WTC11 (cell line): ENCODE data around the gene BAIAP2L1. TPM values are rescaled to one million over a fixed set of nuclear protein-coding genes. Genes with fewer than 3 reads are reported as not detected.
A peak's percentile ranks its signal among the peaks of the same experiment; 100 is the strongest.

Experiments used
- ARID4B ChIP-seq: sonication (generic); formaldehyde crosslinking; IDR thresholded peaks from 2 replicates; pipeline ENCODE4 v1.8.0; 2023; ENCODE audit warnings: missing genetic modification reagents, mild to moderate bottlenecking, borderline replicate concordance
- ATF3 ChIP-seq: sonication (generic); formaldehyde crosslinking; conservative IDR thresholded peaks from 2 replicates; pipeline ENCODE4 v1.8.1; 2022; ENCODE audit warnings: mild to moderate bottlenecking, missing genetic modification reagents
- CREM ChIP-seq: sonication (generic); formaldehyde crosslinking; IDR thresholded peaks from 2 replicates; pipeline ENCODE4 v1.8.1; 2022; ENCODE audit warnings: mild to moderate bottlenecking, missing genetic modification reagents, moderate library complexity
- E2F5 ChIP-seq: sonication (generic); formaldehyde crosslinking; IDR thresholded peaks from 2 replicates; pipeline ENCODE4 v1.8.1; 2022; ENCODE audit warnings: mild to moderate bottlenecking, moderate library complexity, missing genetic modification reagents
- ETV6 ChIP-seq: sonication (generic); formaldehyde crosslinking; IDR thresholded peaks from 2 replicates; pipeline ENCODE4 v1.8.1; 2022; ENCODE audit warnings: mild to moderate bottlenecking, missing genetic modification reagents
- FOXK1 ChIP-seq: sonication (generic); formaldehyde crosslinking; IDR thresholded peaks from 2 replicates; pipeline ENCODE4 v1.8.0; 2022; ENCODE audit warnings: mild to moderate bottlenecking, moderate library complexity, missing genetic modification reagents
- FOXP1 ChIP-seq: sonication (generic); formaldehyde crosslinking; IDR thresholded peaks from 2 replicates; pipeline ENCODE4 v1.8.0; 2022; ENCODE audit warnings: missing genetic modification reagents, mild to moderate bottlenecking, moderate library complexity, borderline replicate concordance
- FOXP4 ChIP-seq: sonication (generic); formaldehyde crosslinking; IDR thresholded peaks from 2 replicates; pipeline ENCODE4 v1.8.0; 2022; ENCODE audit warnings: mild to moderate bottlenecking, missing genetic modification reagents
- GABPB1 ChIP-seq: sonication (generic); formaldehyde crosslinking; IDR thresholded peaks from 2 replicates; pipeline ENCODE4 v1.8.1; 2023; ENCODE audit warnings: mild to moderate bottlenecking, missing genetic modification reagents
- HMGXB4 ChIP-seq: sonication (generic); formaldehyde crosslinking; IDR thresholded peaks from 2 replicates; pipeline ENCODE4 v1.8.1; 2023; ENCODE audit warnings: mild to moderate bottlenecking, moderate library complexity, missing genetic modification reagents
- JUN ChIP-seq: sonication (generic); formaldehyde crosslinking; IDR thresholded peaks from 2 replicates; pipeline ENCODE4 v1.8.0; 2023; ENCODE audit warnings: mild to moderate bottlenecking, missing genetic modification reagents
- MXD4 ChIP-seq: fragments of 250-450 bp; sonication (Bioruptor Pico); IDR thresholded peaks from 2 replicates; pipeline ENCODE4 v1.8.0; 2021; ENCODE audit warnings: mild to moderate bottlenecking, moderate library complexity, borderline replicate concordance
- MYBL2 ChIP-seq: sonication (generic); formaldehyde crosslinking; IDR thresholded peaks from 2 replicates; pipeline ENCODE4 v1.8.1; 2023; ENCODE audit warnings: mild to moderate bottlenecking, moderate library complexity, missing genetic modification reagents
- NFYB ChIP-seq: sonication (generic); formaldehyde crosslinking; conservative IDR thresholded peaks from 2 replicates; pipeline ENCODE4 v1.8.0; 2022; ENCODE audit warnings: low read depth, missing genetic modification reagents
- OVOL2 ChIP-seq: fragments of 250-450 bp; sonication (Bioruptor Pico); IDR thresholded peaks from 2 replicates; pipeline ENCODE4 v1.9.0; 2021; ENCODE audit warnings: mild to moderate bottlenecking, borderline replicate concordance
- PRDM15 ChIP-seq: sonication (generic); formaldehyde crosslinking; IDR thresholded peaks from 2 replicates; pipeline ENCODE4 v1.8.0; 2022; ENCODE audit warnings: missing genetic modification reagents
- RELA ChIP-seq: sonication (generic); formaldehyde crosslinking; IDR thresholded peaks from 2 replicates; pipeline ENCODE4 v1.8.1; 2022; ENCODE audit warnings: missing genetic modification reagents, mild to moderate bottlenecking, borderline replicate concordance
- SMAD3 ChIP-seq: sonication (generic); formaldehyde crosslinking; IDR thresholded peaks from 2 replicates; pipeline ENCODE4 v1.8.0; 2022; ENCODE audit warnings: missing genetic modification reagents, mild to moderate bottlenecking, borderline replicate concordance
- SP1 ChIP-seq: sonication (generic); formaldehyde crosslinking; conservative IDR thresholded peaks from 2 replicates; pipeline ENCODE4 v1.8.1; 2022; ENCODE audit warnings: missing genetic modification reagents
- ZBTB43 ChIP-seq: sonication (generic); formaldehyde crosslinking; IDR thresholded peaks from 2 replicates; pipeline ENCODE4 v1.8.1; 2023; ENCODE audit warnings: mild to moderate bottlenecking, missing genetic modification reagents
- ZNF423 ChIP-seq: fragments of 250-450 bp; sonication (Bioruptor Pico); IDR thresholded peaks from 2 replicates; pipeline ENCODE4 v2.1.2; 2022; ENCODE audit warnings: mild to moderate bottlenecking, moderate library complexity
- ZSCAN18 ChIP-seq: fragments of 250-450 bp; sonication (Bioruptor Pico); IDR thresholded peaks from 2 replicates; pipeline ENCODE4 v2.1.2; 2022; ENCODE audit warnings: mild to moderate bottlenecking, moderate library complexity
- total RNA-seq: library from RNA; stranded (reverse); gene quantifications from 3 replicates; pipeline ENCODE4 v1.2.3, GENCODE V29; 2021

Gene BAIAP2L1
- total RNA-seq, 1 experiment from 2014 or later, result 37.5 TPM

GRCh38 chr7:98251601-98252424 is 149.1 kb downstream of the BAIAP2L1 start, which contains the start of gene TECPR1 (continued):
- peak; percentile 52; the same call in 1 of the 2 replicates for TF ChIP-seq PRDM15 (CRISPR knock-in tag)
- TF ChIP-seq SMAD3 (CRISPR knock-in tag), result no peak
- no peak for TF ChIP-seq MXD4 (CRISPR knock-in tag)
- TF ChIP-seq SP1 (CRISPR knock-in tag), result peak; percentile 100
- peak; percentile 88; the same call in 1 of the 2 replicates for TF ChIP-seq ARID4B
- peak; percentile 84 for TF ChIP-seq CREM (CRISPR knock-in tag)
- TF ChIP-seq MYBL2, result peak; percentile 75
- peak; percentile 79; the same call in 1 of the 2 replicates for TF ChIP-seq HMGXB4 (CRISPR knock-in tag)
- TF ChIP-seq NFYB (CRISPR knock-in tag), result peak; percentile 98
- TF ChIP-seq FOXK1 (CRISPR knock-in tag), result peak; percentile 92
- TF ChIP-seq JUN, result 0 out of 2 replicates have a peak, but pooled peaks have one; percentile 38
- TF ChIP-seq FOXP4 (CRISPR knock-in tag), result peak; percentile 85
- peak; percentile 91 for TF ChIP-seq ETV6 (CRISPR knock-in tag)
- TF ChIP-seq ZSCAN18 (CRISPR knock-in tag), result no peak
- TF ChIP-seq FOXP1, result peak; percentile 95
- peak; percentile 73 for TF ChIP-seq GABPB1 (CRISPR knock-in tag)
- TF ChIP-seq ZBTB43, result no peak; the same call in 1 of the 2 replicates
- no peak; the same call in 1 of the 2 replicates for TF ChIP-seq ZNF423
- peak; percentile 34; the same call in 1 of the 2 replicates for TF ChIP-seq RELA (CRISPR knock-in tag)
- TF ChIP-seq E2F5 (CRISPR knock-in tag), result 0 out of 2 replicates have a peak, but pooled peaks have one; percentile 9
- no peak for TF ChIP-seq OVOL2
- TF ChIP-seq ATF3 (CRISPR knock-in tag), result no peak
